Measurements from ENCODE around the gene DISC1. TPM values are rescaled to one million over a fixed set of nuclear protein-coding genes. Genes with fewer than 3 reads are reported as not detected.

Gene DISC1
- total RNA-seq, 1 donor from 2014 or later: 9.5 TPM

DNA sequence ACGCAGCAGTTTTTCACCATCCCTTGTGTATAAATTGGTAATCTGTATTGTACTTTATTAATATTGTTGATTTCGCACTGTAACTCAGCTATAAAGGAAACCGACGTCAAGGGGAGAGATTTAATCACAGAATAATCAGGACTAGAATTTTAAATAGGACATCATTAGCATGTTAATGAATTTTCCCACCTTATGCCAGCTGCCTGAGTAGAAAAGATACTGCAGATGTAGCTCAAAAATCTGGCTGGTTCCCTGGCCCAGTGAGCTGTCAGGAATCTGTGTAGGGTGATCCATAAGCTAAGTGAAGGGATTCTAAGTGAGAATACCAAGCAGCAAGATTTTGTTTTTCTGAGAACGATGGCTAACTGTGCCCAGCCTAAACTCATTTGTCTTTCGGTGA is 195.5 kb downstream of the DISC1 start:
- ATAC-seq (no peak), DNase-seq (no peak)
- no peaks in the 10 kb centered on the region for H3K4me1 ChIP-seq
- no peak overlapping the region for H3K4me3 ChIP-seq
- H3K9me3 ChIP-seq: no peaks in the 10 kb centered on the region
- no peak overlapping the region for H3K27ac ChIP-seq
- H3K27me3 ChIP-seq: no peaks in the 10 kb centered on the region
- no peaks in the 10 kb centered on the region for H3K36me3 ChIP-seq
- TF ChIP-seq CTCF (IDR thresholded peaks at IDR 0.05): no peak
- intact Hi-C loops (cut with DNase I): no loop called here

- H3K9me3 ChIP-seq: no peaks in the 10 kb centered on the region
- TF ChIP-seq CTCF (IDR thresholded peaks at IDR 0.05): no peak
- ATAC-seq (no peak), DNase-seq (no peak)
- intact Hi-C loops (cut with DNase I): no loop called here
- H3K4me3 ChIP-seq: no peak overlapping the region
- H3K4me1 ChIP-seq: no peaks in the 10 kb centered on the region
- H3K36me3 ChIP-seq: no peaks in the 10 kb centered on the region
- H3K27me3 ChIP-seq: no peaks in the 10 kb centered on the region
- H3K27ac ChIP-seq: no peak overlapping the region
Measured at GRCh38 chr1:231826566-231826965, 200.0 kb downstream of the DISC1 start.

DNA sequence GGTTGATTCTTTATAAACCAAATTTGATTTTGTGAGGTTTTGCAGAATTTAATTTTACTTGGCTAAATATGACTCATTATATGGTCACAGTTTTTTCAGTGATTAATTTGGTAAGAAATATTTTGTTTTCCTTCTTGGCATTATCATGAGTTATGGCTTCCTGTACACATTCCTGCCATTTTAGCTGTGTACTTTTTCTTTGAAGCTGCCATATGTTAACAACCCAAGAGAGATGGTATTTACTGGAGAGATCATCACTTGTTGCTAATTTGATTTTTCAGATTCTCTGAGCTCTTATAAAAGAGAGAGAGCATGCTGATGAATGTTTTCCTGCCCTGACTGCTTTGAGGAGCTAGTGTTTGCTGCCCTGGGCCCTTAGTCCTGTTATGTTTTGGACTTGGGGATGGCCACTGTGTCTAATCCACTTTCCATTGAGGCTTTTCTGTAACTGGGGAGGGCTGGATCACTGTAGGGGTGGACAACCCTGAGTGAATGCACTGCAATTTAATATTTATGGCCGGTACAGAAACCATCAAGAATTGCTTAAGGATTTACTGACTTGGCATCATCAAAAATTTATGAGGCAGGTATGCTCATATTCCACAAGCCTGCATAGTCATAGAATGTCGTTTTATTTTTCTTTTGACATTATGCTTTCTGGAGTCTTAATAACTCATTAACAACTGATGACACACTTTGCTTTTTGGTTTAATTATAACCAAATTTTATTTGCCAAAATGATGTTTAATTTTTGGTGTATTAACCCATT is 200.9 kb downstream of the DISC1 start:
- Histone ChIP-seq H3K27me3 (no peaks in the 10 kb centered on the region), H3K36me3 (no peaks in the 10 kb centered on the region), H3K27ac (no peak overlapping the region), H3K4me3 (no peak overlapping the region), H3K4me1 (no peaks in the 10 kb centered on the region), H3K9me3 (no peaks in the 10 kb centered on the region)
- intact Hi-C loops (cut with DNase I): no loop called here
- no peak for ATAC-seq
- TF ChIP-seq CTCF (IDR thresholded peaks at IDR 0.05): no peak
- no peak for DNase-seq

DNA sequence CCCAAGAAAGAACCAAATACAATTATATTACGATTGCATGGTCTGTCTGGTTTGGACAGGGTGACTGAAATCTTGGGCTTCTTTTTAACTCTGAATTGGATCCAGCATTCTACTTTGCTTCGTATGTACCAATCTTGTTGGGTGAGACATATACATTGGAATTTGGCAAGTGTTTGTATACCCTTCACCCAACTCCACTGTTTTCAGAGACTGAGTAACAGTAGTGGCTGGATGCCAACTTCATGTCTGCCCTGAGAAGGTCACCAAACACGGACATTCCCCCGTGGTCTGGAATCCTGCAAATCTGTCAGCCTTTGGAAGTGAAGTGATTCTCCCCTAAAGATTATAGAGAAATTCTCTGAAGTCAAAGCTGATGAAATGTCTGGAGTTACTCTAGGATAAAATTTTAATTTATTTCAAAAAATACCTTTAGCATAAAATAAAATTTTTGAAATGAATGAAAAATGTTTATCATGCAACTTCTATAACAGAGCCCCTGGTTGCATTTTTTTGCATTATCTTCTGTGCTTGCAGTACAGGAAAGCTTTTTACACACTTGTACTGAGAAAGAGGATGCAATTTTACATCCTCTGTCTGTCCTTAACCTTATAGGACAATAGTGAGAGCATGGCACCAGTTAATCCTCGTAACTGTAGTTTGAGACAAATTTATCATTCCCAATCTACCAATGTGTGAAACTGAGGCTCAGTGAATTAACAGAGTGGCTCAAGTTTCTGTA is 201.8 kb downstream of the DISC1 start:
- Histone ChIP-seq H3K36me3 (no peaks in the 10 kb centered on the region), H3K27me3 (no peaks in the 10 kb centered on the region), H3K4me3 (no peak overlapping the region), H3K27ac (no peak overlapping the region), H3K4me1 (no peaks in the 10 kb centered on the region), H3K9me3 (no peaks in the 10 kb centered on the region)
- DNase-seq (no peak), ATAC-seq (peak; percentile 53)
- intact Hi-C loops (cut with DNase I): no loop called here
- TF ChIP-seq CTCF (IDR thresholded peaks at IDR 0.05): no peak

- Histone ChIP-seq H3K36me3 (no peaks in the 10 kb centered on the region), H3K27ac (no peak overlapping the region), H3K4me3 (no peak overlapping the region), H3K9me3 (no peaks in the 10 kb centered on the region), H3K27me3 (no peaks in the 10 kb centered on the region), H3K4me1 (no peaks in the 10 kb centered on the region)
- no peak for ATAC-seq
- intact Hi-C loops (cut with DNase I): no loop called here
- TF ChIP-seq CTCF (IDR thresholded peaks at IDR 0.05): no peak
- DNase-seq: no peak
Measured at GRCh38 chr1:231829332-231829731, 202.7 kb downstream of the DISC1 start.
